Endothelial cell of umbilical vein (primary cell): ENCODE data around the gene HSPA2. TPM values are rescaled to one million over a fixed set of nuclear protein-coding genes. Genes with fewer than 3 reads are reported as not detected.

Experiments used
- BruUV-seq: library from RNA; stranded (reverse); fragments of 400-500 nt; replicated peaks from 2 replicates; lab custom pipeline; 2021; lab: Mats Ljungman, UMichigan
- CTCF ChIA-PET: fragments of 300-600, 350-600 bp; sonication (Branson Sonifier 250); formaldehyde crosslinking; loops from one replicate; lab custom pipeline; 2021; ENCODE audit warnings: antibody characterized with exemption, inconsistent platforms; lab: Charles Lee
- POLR2A ChIA-PET: fragments of 300-600, 350-600 bp; sonication (Branson Sonifier 250); formaldehyde crosslinking; loops from one replicate; lab custom pipeline; 2021; ENCODE audit warnings: antibody characterized with exemption, inconsistent platforms; lab: Charles Lee
- DNase-seq: peaks from one replicate; pipeline ENCODE4 v3.0.0-alpha.2; 2011; ENCODE audit warnings: low read depth, low spot score
- FAIRE-seq: peaks from 2 replicates; lab custom pipeline; 2011; peaks lifted over from hg19 to GRCh38; lab: Jason Lieb, UNC
- H2AFZ ChIP-seq: 2 replicates; pipeline ENCODE4 v1.6.0; 2012; ENCODE audit warnings: low read depth, low read length, control low read depth, inconsistent platforms
- H3K27ac ChIP-seq: 2 replicates; pipeline ENCODE4 v1.5.1; 2011; ENCODE audit warnings: low read depth, mild to moderate bottlenecking, control low read depth, low read length, moderate library complexity; ENCODE audit not compliant: insufficient read depth
- H3K27me3 ChIP-seq, 2 experiments: 2 replicates each; pipeline versions ENCODE4 v1.6.0 to v1.6.1; 2011; ENCODE audit warnings: low read length in 2 of 2, mixed read lengths in 1 of 2; ENCODE audit not compliant: control insufficient read depth in 2 of 2, insufficient read depth in 2 of 2
- H3K36me3 ChIP-seq, 2 experiments: 2 replicates in 1 of 2; 3 replicates in 1 of 2; pipeline ENCODE4 v1.5.1; 2011; ENCODE audit warnings: low read length in 2 of 2, mild to moderate bottlenecking in 1 of 2, moderate library complexity in 1 of 2; ENCODE audit not compliant: control insufficient read depth in 2 of 2, insufficient read depth in 2 of 2; ENCODE audit errors: extremely low read depth in 1 of 2
- H3K4me1 ChIP-seq: 3 replicates; pipeline ENCODE4 v1.5.1; 2011; ENCODE audit warnings: mild to moderate bottlenecking, low read length; ENCODE audit not compliant: control insufficient read depth, insufficient read depth; ENCODE audit errors: extremely low read depth
- H3K4me2 ChIP-seq: 2 replicates; pipeline ENCODE4 v1.6.1; 2011; ENCODE audit warnings: low read length, control low read depth, mixed read lengths; ENCODE audit not compliant: insufficient read depth
- H3K4me3 ChIP-seq, 3 experiments: fragments of 200-600 bp in 1 of 3; sonication (generic), shearing (Covaris generic) in 1 of 3; replicated peaks in 1 of 3; 2 replicates each; pipeline ENCODE4 v1.5.1; 2011 to 2016; ENCODE audit warnings: control low read depth in 3 of 3, low read length in 3 of 3, mild to moderate bottlenecking in 2 of 3, inconsistent platforms in 1 of 3, low read depth in 1 of 3, moderate library complexity in 1 of 3; ENCODE audit not compliant: insufficient read depth in 1 of 3
- H3K79me2 ChIP-seq: 2 replicates; pipeline ENCODE4 v1.6.0; 2012; ENCODE audit warnings: low read length, inconsistent platforms; ENCODE audit not compliant: control insufficient read depth, insufficient read depth
- H3K9ac ChIP-seq: replicated peaks from 2 replicates; pipeline ENCODE3; 2011; ENCODE audit warnings: low read length, control low read depth; ENCODE audit not compliant: insufficient read depth; ENCODE audit errors: extremely low read depth
- H3K9me1 ChIP-seq: replicated peaks from 3 replicates; pipeline ENCODE4 v1.6.0; 2011; ENCODE audit warnings: mild to moderate bottlenecking, low read length; ENCODE audit not compliant: control insufficient read depth, insufficient read depth; ENCODE audit errors: extremely low read depth
- H3K9me3 ChIP-seq: replicated peaks from 2 replicates; pipeline ENCODE4 v1.5.1; 2012; ENCODE audit warnings: low read length, inconsistent platforms; ENCODE audit not compliant: control insufficient read depth, insufficient read depth
- H4K20me1 ChIP-seq: replicated peaks from 2 replicates; pipeline ENCODE3; 2011; ENCODE audit warnings: mild to moderate bottlenecking, low read length; ENCODE audit not compliant: control insufficient read depth, insufficient read depth; ENCODE audit errors: extremely low read depth
- CTCF ChIP-seq, 2 donors: IDR thresholded peaks; 1 replicate in 1 of 2; 2 replicates in 1 of 2; pipeline ENCODE4 v1.5.1; 2011; ENCODE audit warnings: low read length in 2 of 2, mild to moderate bottlenecking in 2 of 2, moderate library complexity in 2 of 2, control low read depth in 1 of 2, inconsistent platforms in 1 of 2, low read depth in 1 of 2; ENCODE audit not compliant: insufficient read depth in 1 of 2; ENCODE audit errors: extremely low read depth in 1 of 2
- EZH2 ChIP-seq: IDR thresholded peaks from 2 replicates; pipeline ENCODE4 v1.6.1; 2012; ENCODE audit warnings: borderline replicate concordance, low read depth, mild to moderate bottlenecking, moderate library complexity, low read length, inconsistent platforms; ENCODE audit not compliant: severe bottlenecking
- FOS ChIP-seq: IDR thresholded peaks from 2 replicates; pipeline ENCODE4 v1.6.1; 2011; ENCODE audit warnings: mild to moderate bottlenecking, low read length, moderate library complexity, borderline replicate concordance; ENCODE audit not compliant: insufficient read depth
- GATA2 ChIP-seq: IDR thresholded peaks from 2 replicates; pipeline ENCODE4 v1.7.0; 2011; ENCODE audit warnings: low read depth, mild to moderate bottlenecking, moderate library complexity, mixed read lengths, low read length; ENCODE audit not compliant: insufficient read length, insufficient read depth
- JUN ChIP-seq: IDR thresholded peaks from 2 replicates; pipeline ENCODE4 v1.6.1; 2011; ENCODE audit warnings: borderline replicate concordance, low read depth; ENCODE audit not compliant: insufficient read length, insufficient read depth
- MYC ChIP-seq: IDR thresholded peaks from one replicate; pipeline ENCODE4 v1.6.1; 2011; ENCODE audit warnings: mild to moderate bottlenecking, low read depth, low read length
- POLR2A ChIP-seq: IDR thresholded peaks from 2 replicates; pipeline ENCODE4 v1.6.1; 2012; ENCODE audit warnings: low read depth, mild to moderate bottlenecking, control low read depth, low read length
- POLR2AphosphoS5 ChIP-seq: IDR thresholded peaks from 2 replicates; pipeline ENCODE4 v1.6.1; 2012; ENCODE audit warnings: low read depth, mild to moderate bottlenecking, control low read depth, low read length, moderate library complexity; ENCODE audit not compliant: insufficient read depth
- dilution Hi-C: fragments of 300-500 bp; cut with MboI; formaldehyde crosslinking; loops from one replicate; pipeline ENCODE4 v1.15.0; 2019; ENCODE audit warnings: low sequenced_read_pairs; ENCODE audit not compliant: extremely low pct_ligation_motif_present
- intact Hi-C: fragments of 100-400 bp; cut with micrococcal nuclease; formaldehyde crosslinking; loops from one replicate; pipeline ENCODE4 v1.10.0; 2022
- polyA plus RNA-seq, 4 experiments: library from polyadenylated mRNA; depleted of rRNA in 3 of 4; stranded (reverse) in 3 of 4; unstranded in 1 of 4; fragments of >200 nt; gene quantifications; 2 replicates each; pipeline versions ENCODE4 v1.2.1 to v1.2.3, GENCODE V29; 2011 to 2012; ENCODE audit warnings: missing spikeins in 1 of 4
- total RNA-seq: library from RNA; stranded (reverse); gene quantifications from 2 replicates; pipeline ENCODE4 v1.2.3, GENCODE V29; 2021
- TF ChIP-seq, protein P1 (sequence below): IDR thresholded peaks from 2 replicates; pipeline ENCODE4 v1.6.1; 2011; ENCODE audit not compliant: insufficient read depth, insufficient read length

Gene HSPA2
- total and polyA plus RNA-seq, 2 donors (not counting 3 experiments of a cell fraction or from before 2014, with no cell fraction given): 5.3 to 11.4 TPM

DNA sequence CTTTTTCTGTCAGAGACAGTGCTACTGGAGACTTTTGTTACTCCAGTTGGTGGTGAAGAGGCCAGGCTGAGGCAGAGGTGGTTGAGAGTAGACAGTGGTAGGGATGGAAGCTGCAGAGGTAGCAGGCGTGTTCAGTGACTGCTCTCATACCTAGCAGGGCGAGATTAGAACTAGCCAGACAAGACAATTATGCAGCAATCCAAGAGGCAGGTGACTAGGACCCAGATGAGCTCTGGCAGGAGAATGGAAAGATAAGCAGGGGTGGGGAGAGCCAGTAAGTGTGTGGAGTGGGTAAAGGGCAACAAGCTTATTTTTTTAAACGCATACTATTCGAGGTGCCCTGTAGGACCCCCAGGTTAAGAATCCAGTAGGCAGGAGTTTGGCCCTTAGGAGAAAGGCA, 14.0 kb downstream of the HSPA2 start:
- DNase-seq: no peak
- H3K27me3 ChIP-seq: peaks cover 16 to 17% of the 10 kb centered on the region in 2 experiments
- intact Hi-C loops (no loop called here), dilution Hi-C loops (no loop called here)
- no peak overlapping the region for H3K9ac ChIP-seq
- BruUV-seq: no TSS peak
- no peak overlapping the region for H2AFZ ChIP-seq
- TF ChIP-seq EZH2: no peak
- TF ChIP-seq POLR2AphosphoS5: no peak
- no peak for TF ChIP-seq GATA2
- TF ChIP-seq, protein P1, sequence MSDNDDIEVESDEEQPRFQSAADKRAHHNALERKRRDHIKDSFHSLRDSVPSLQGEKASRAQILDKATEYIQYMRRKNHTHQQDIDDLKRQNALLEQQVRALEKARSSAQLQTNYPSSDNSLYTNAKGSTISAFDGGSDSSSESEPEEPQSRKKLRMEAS: no peak
- TF ChIP-seq MYC: no peak
- TF ChIP-seq FOS: no peak
- no peak for TF ChIP-seq JUN
- TF ChIP-seq CTCF (IDR thresholded peaks at IDR 0.05; ENCODE audit: extremely low read depth in 1 of 2, insufficient read depth in 1 of 2, low read depth in 1 of 2, low read length in 2 of 2): no peak
- no peak for TF ChIP-seq POLR2A
- H3K27ac ChIP-seq: no peak overlapping the region
- POLR2A ChIA-PET: interaction anchor here (1.5 kb wide), 1 partner anchor 14 kb away, joined by 7 read pairs; the partner anchor contains the start of gene HSPA2
- H3K79me2 ChIP-seq: no peaks in the 10 kb centered on the region
- no peaks in the 10 kb centered on the region for H4K20me1 ChIP-seq
- CTCF ChIA-PET: interaction anchor here (1.0 to 1.8 kb wide), 2 partner anchors 9 to 10 kb away, joined by 3 to 8 read pairs; no protein-coding TSS in a partner anchor
- no peak for FAIRE-seq
- no peak overlapping the region for H3K4me3 ChIP-seq
- no peak overlapping the region for H3K4me2 ChIP-seq
- no peaks in the 10 kb centered on the region for H3K9me1 ChIP-seq
- H3K4me1 ChIP-seq: peaks cover 7% of the 10 kb centered on the region
- no peaks in the 10 kb centered on the region for H3K36me3 ChIP-seq
- H3K9me3 ChIP-seq: no peaks in the 10 kb centered on the region
